GM12872 (cell line): Measurements from ENCODE around the gene SUDS3.

Experiments used
- TF ChIP-seq, protein P1 (sequence below): IDR thresholded peaks from 3 replicates; pipeline ENCODE4 v1.5.1; 2011; ENCODE audit warnings: low read depth, mild to moderate bottlenecking, low read length, moderate library complexity; ENCODE audit not compliant: insufficient read depth

SUDS3 gene

DNA sequence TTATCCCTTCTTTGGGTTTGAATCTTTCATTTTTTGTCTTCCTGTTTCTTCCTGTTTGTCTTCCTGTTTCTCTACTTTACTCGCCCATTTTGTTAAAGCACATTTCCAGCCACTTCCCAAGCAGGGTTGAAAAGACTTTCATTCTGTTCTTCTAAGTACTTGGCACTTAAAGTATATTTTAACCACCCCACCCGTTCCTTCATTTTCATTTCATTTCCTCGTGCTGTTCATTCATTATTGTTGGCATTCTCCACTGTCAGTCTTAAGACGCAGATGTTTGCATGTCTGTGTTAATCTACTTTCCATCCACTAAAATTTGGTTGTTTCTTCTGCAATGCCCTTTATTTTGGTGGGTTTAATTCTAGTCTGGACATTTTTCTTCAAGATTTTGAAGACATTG, 49.0 kb downstream of the SUDS3 start:
- TF ChIP-seq, protein P1, sequence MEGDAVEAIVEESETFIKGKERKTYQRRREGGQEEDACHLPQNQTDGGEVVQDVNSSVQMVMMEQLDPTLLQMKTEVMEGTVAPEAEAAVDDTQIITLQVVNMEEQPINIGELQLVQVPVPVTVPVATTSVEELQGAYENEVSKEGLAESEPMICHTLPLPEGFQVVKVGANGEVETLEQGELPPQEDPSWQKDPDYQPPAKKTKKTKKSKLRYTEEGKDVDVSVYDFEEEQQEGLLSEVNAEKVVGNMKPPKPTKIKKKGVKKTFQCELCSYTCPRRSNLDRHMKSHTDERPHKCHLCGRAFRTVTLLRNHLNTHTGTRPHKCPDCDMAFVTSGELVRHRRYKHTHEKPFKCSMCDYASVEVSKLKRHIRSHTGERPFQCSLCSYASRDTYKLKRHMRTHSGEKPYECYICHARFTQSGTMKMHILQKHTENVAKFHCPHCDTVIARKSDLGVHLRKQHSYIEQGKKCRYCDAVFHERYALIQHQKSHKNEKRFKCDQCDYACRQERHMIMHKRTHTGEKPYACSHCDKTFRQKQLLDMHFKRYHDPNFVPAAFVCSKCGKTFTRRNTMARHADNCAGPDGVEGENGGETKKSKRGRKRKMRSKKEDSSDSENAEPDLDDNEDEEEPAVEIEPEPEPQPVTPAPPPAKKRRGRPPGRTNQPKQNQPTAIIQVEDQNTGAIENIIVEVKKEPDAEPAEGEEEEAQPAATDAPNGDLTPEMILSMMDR: no peak

DNA sequence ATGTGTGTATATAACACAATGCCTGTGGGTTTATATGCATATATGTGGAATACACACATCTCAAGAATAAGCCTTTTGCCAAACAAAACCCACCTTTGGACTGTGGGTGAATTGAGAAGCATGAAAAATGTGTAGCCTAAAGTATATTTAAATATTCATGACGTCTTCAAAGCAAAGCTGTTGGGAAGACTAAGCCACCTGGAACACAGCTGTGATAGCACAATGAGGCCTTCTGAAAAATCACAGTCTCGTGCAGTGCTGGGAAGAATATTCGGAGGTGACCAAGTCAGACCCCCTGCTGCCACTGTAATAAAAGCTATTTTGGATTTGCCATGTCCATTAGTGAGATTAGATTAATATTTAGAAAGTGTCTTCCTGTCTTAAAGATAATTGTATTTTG, 51.5 kb downstream of the SUDS3 start:
- TF ChIP-seq, protein P1: no peak

DNA sequence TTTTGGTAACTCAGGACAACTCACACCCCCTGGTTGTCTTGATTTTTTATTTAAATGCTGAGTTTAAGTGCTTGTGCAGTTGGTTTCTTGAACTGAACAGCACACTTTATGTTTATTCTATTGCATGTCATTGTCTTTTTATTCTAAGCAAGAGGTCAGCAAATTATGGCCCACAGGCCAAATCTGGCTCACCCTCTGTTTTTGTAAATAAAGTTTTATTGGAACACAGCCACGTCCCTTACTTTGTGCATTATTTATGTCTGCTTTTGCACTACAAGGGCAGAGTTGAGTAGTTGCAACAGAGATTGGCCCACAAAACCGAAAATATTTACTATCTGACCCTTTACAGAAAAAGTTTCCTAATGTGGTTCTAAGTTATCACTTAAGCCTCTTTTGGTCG, 52.3 kb downstream of the SUDS3 start:
- TF ChIP-seq, protein P1: no peak

DNA sequence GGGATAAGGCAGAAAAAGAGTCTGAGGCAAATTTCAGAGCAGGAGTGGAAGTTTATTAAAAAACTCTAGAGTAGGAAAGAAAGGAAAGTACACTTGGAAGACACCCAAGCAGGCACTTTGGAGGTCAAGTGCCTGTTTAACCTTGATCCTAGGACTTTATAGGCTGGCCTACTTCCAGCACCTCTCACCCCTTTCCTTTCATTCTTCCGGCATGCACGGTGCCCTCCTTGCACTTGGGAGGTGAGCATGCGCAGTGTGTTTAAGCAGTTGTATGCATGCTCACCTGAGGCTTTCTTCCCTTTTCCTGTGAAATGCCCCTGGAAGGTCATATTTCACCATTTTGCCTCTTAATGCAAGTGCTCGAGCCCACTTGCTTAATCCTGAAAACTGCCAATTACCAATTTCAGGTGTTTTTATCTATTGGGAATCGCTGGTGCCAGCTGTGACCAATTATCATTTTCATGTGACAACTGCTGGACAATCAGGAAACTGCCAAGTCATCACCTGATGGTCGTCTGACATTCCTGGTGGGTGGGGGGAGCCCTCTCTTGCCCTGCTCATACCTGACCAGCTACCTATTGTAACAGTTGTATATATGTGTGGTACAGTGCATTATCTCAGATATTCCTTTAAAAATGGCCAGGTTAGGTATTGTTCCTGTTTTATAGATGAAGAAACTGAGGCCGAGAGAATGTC, 53.5 kb downstream of the SUDS3 start:
- TF ChIP-seq, protein P1: no peak

DNA sequence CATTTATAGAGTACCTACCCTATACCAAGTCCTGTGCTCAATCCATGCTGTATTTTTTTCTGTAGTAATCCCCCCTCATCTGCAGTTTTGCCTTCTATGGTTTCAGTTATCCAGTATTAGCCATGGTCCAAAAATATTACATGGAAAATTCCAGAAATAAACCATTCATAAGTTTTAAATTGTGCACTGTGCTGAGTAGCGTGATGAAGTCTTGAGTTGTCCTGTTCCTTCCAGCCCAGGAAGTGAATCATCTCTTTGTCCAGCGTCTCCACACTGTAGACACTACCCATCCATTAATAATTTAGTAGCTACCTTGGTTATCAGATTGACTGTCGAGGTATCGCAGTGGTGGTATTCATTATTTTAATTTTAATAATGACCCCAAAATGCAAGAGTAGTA, 54.2 kb downstream of the SUDS3 start:
- TF ChIP-seq, protein P1: no peak

DNA sequence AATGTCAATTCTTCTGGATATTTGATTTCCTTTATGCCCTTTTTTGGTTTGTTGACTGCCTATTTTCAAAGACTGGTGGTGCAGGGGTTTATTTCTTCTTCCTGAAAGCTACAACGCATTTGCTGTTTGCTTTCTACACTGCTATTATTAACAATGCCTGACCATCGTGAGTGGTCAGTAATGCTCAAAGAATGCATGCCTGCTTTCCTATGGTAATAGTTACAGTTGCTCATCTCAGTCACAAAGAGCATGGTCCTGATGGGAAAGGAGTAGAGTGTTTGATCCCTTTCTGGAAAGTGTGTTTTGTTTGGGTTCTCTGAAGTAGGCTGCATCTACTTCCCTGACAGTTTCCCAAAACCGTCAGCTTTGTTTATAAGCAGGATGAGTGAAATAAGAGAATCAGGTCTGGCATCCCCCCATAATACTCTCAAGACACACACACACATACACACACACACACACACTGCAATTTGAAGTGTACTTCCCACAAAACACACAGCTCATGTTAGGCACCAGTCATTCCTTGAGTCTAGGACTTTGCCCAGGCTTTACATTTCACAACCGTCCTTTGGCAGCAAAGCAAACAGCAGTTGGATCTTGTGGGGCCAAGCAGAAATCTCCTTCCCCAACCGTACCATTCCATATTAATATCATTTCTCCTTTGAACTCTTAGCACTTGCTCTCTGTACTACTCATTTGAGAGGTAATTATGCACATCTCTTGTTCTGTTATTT, 56.6 kb downstream of the SUDS3 start:
- TF ChIP-seq, protein P1: no peak

DNA sequence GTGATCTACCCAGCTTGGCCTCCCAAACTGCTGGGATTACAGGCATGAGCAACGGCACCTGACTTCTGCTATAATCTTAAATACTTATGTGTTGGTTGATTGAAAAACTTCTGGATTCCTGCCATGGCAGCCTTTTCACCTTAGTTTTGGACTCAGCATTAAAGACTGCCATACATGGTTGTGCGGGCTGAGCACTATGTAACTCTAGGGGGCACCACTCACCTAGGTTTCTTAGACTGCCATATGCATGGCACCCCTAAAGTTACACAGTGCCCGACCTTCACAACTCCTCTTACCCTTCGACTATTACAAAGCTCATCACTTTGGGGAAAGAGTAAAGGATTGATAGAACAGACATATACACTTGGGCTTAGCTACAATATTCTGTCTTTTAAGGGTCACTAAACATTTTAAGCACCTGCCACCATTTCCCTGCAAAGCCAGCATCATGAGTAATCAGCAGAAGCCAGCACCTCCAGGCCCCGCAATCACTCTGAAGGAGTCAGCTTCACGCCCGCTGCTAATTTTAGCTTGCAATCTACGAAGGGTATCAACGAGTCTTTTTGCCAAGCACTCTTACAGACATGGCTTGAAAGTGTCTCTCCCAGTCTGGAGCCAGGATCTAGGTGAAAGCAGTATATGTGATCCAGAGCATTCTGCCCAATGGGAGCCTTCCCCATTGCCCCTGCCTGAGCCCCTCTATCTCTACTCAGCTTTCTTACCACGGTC, 59.8 kb downstream of the SUDS3 start:
- TF ChIP-seq, protein P1: peak; percentile 48; the same call in 1 of the 3 replicates
